Thoracic aorta (tissue), 2 donors: ENCODE data around the gene KRT38. TPM values are rescaled to one million over a fixed set of nuclear protein-coding genes. Genes with fewer than 3 reads are reported as not detected.

Source experiments
- ATAC-seq: fragments of 150-250 bp; one replicate; pipeline ENCODE4 v1.8.0; 2017; ENCODE audit warnings: low read depth; ENCODE audit not compliant: insufficient number of reproducible peaks, low FRiP score
- DNase-seq: peaks from one replicate; pipeline ENCODE4 v3.0.0-alpha.2; 2020; ENCODE audit warnings: low spot score
- H3K27ac ChIP-seq, 2 donors: fragments of 200-600 bp; sonication (generic); 1 replicate in 1 of 2; 2 replicates in 1 of 2; pipeline ENCODE4 v1.5.1; 2016; ENCODE audit warnings: mild to moderate bottlenecking in 2 of 2, moderate library complexity in 2 of 2
- H3K27me3 ChIP-seq: fragments of 200-600 bp; sonication (generic); replicated peaks from 2 replicates; pipeline ENCODE4 v1.6.0; 2016; ENCODE audit warnings: mild to moderate bottlenecking; ENCODE audit not compliant: insufficient read depth
- H3K36me3 ChIP-seq: fragments of 200-600 bp; sonication (generic); one replicate; pipeline ENCODE4 v1.5.1; 2016
- H3K4me1 ChIP-seq, 2 donors: fragments of 200-600 bp; sonication (generic); 1 replicate in 1 of 2; 2 replicates in 1 of 2; pipeline versions ENCODE4 v1.5.1 to v1.6.0; 2016; ENCODE audit warnings: low read depth in 2 of 2, mild to moderate bottlenecking in 1 of 2; ENCODE audit not compliant: control insufficient read depth in 1 of 2
- H3K4me3 ChIP-seq: fragments of 200-600 bp; sonication (generic); 2 replicates; pipeline ENCODE4 v1.5.1; 2016; ENCODE audit warnings: mild to moderate bottlenecking
- H3K9me3 ChIP-seq: fragments of 200-600 bp; sonication (generic); 2 replicates; pipeline ENCODE4 v1.5.1; 2016
- total RNA-seq, 2 donors: library from RNA; depleted of rRNA; stranded (reverse); fragments of >200 nt; gene quantifications; one replicate each; pipeline versions ENCODE4 v1.1.0 to v1.2.3, GENCODE V29; 2016
- TF ChIP-seq, protein P1 (sequence below): fragments of 200-600 bp; sonication (generic); IDR thresholded peaks from one replicate; pipeline ENCODE4 v1.5.1; 2019; ENCODE audit warnings: antibody characterized with exemption

Gene KRT38
- total RNA-seq, 2 donors from 2014 or later, result not detected

DNA sequence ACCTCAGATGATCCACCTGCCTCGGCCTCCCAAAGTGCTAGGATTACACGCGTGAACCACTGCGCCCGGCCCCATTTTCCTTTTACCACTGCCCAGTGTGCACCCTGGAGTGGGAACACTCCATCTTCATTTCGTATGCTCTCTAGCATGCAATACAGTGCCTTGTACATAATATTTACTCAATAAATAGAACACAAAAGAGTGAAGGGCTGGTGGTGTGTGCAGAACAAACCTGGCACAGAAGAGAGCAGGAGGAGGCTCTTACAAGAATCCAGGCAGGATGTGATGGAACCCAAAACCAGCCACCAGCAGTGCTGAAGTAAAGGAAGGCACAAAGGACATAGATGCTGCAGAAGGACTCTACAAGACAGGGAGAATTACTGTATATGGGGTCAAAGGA, 23.7 kb downstream of the KRT38 start:
- no peak for DNase-seq
- Histone ChIP-seq H3K27ac (no peak overlapping the region), H3K27me3 (no peaks in the 10 kb centered on the region), H3K36me3 (no peaks in the 10 kb centered on the region), H3K4me3 (no peak overlapping the region), H3K9me3 (no peaks in the 10 kb centered on the region), H3K4me1 (peaks cover 7 to 29% of the 10 kb centered on the region in 2 donors)
- no peak for ATAC-seq
- TF ChIP-seq, protein P1, sequence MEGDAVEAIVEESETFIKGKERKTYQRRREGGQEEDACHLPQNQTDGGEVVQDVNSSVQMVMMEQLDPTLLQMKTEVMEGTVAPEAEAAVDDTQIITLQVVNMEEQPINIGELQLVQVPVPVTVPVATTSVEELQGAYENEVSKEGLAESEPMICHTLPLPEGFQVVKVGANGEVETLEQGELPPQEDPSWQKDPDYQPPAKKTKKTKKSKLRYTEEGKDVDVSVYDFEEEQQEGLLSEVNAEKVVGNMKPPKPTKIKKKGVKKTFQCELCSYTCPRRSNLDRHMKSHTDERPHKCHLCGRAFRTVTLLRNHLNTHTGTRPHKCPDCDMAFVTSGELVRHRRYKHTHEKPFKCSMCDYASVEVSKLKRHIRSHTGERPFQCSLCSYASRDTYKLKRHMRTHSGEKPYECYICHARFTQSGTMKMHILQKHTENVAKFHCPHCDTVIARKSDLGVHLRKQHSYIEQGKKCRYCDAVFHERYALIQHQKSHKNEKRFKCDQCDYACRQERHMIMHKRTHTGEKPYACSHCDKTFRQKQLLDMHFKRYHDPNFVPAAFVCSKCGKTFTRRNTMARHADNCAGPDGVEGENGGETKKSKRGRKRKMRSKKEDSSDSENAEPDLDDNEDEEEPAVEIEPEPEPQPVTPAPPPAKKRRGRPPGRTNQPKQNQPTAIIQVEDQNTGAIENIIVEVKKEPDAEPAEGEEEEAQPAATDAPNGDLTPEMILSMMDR, result no peak

DNA sequence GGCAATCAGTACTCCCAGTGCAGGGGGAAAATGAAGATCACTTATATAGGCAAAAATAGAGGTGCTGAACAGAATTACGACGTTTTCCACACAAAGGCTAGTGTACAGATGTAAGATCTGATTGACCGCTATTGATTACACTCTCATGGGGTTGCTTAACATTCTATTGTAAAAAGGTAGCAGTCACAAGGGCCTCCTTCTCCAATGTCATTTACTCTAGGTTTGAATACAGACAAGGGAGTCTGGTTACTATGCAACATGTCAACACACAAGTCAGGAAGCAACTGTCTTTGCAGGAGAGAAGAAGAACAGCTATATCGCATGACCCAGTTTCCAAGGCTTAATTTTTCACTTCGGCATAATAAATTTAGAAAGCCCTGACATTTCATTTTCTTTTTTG, 24.3 kb downstream of the KRT38 start:
- no peak for ATAC-seq
- no peak overlapping the region for H3K27ac ChIP-seq

DNA sequence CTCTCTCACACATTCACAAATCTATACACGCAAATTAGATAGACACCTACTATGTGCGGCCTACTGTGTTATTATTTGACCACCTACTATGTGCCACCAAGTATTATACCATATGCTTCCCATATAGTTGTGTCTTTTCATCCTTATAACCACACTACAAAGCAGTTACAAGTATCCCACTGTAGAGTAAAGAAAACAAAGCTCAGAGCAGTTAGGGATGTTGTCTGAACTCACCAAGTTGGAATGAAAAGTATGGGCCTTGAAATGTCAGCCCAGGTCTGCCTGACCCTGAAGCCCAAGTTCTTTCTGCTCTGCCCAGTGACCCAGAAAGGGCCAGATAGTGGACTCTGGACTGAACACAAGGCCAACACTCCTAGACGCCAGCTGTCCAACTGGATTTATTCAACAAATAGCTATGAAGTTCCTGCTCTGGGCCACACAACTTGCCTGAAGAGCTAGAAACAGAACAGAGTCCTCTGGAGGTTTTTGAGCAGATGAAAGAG, 24.9 kb downstream of the KRT38 start:
- H3K4me1 ChIP-seq, result peaks cover 7 to 29% of the 10 kb centered on the region in 2 donors
- H3K4me3 ChIP-seq, result no peak overlapping the region
- no peak overlapping the region for H3K27ac ChIP-seq
- peak; percentile 52 for ATAC-seq
- no peaks in the 10 kb centered on the region for H3K27me3 ChIP-seq
- no peak for DNase-seq
- H3K36me3 ChIP-seq, result no peaks in the 10 kb centered on the region
- H3K9me3 ChIP-seq, result no peaks in the 10 kb centered on the region
- TF ChIP-seq, protein P1, result no peak

More for the DNA sequence above, 24.3 kb downstream of the KRT38 start:
- no peak for DNase-seq
- Histone ChIP-seq H3K36me3 (no peaks in the 10 kb centered on the region), H3K27me3 (no peaks in the 10 kb centered on the region), H3K9me3 (no peaks in the 10 kb centered on the region), H3K4me1 (peaks cover 7 to 29% of the 10 kb centered on the region in 2 donors), H3K4me3 (no peak overlapping the region)
- TF ChIP-seq, protein P1, result no peak

DNA sequence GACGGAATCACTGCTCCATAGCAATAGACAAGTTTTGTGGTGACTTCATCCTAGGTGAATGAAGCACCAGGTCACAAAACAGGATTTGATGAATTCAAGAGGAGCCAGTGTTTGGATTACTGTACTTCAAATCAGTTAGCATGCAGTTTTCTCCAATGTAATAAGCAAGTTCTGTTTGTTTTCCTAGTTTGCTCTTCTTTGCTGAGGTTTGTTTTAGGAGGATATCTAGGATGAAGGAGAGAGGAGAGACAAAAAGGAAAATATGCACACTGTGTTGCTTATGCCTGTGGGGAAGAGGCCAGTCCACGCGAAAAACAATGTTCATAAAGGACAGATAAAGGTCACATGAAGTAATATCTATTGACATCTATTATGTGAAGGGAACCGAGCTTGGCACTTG, 25.4 kb downstream of the KRT38 start:
- no peaks in the 10 kb centered on the region for H3K9me3 ChIP-seq
- H3K27me3 ChIP-seq, result no peaks in the 10 kb centered on the region
- no peak for ATAC-seq
- peaks cover 7 to 29% of the 10 kb centered on the region in 2 donors for H3K4me1 ChIP-seq
- no peak overlapping the region for H3K4me3 ChIP-seq
- DNase-seq, result no peak
- TF ChIP-seq, protein P1, result no peak
- H3K27ac ChIP-seq, result no peak overlapping the region
- H3K36me3 ChIP-seq, result no peaks in the 10 kb centered on the region

DNA sequence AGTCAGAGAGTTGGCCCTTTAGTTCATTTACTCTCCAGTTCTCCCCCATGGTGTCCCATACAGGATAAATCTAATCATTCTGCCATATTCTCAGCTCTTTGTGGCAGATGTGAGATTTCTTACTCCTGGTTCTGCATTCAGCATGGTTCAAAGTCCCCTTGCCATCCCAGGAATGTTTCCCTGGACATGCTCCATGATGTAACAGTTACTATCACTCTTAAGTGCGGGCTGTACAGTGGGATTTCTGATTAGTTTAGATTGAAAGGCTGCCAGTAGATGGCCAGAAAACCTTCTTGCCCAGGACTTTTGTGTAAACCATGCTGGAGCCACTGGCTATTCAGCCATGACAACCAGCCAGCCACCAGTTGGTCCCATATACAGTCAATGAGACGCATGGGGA, 26.8 kb downstream of the KRT38 start:
- TF ChIP-seq, protein P1, result no peak
- no peaks in the 10 kb centered on the region for H3K36me3 ChIP-seq
- H3K4me1 ChIP-seq, result peaks cover 7 to 29% of the 10 kb centered on the region in 2 donors
- no peaks in the 10 kb centered on the region for H3K27me3 ChIP-seq
- H3K27ac ChIP-seq, result no peak overlapping the region
- no peaks in the 10 kb centered on the region for H3K9me3 ChIP-seq
- H3K4me3 ChIP-seq, result no peak overlapping the region
- no peak for ATAC-seq
- DNase-seq, result no peak
